ENCODE data around the gene ACOX2. TPM values are rescaled to one million over a fixed set of nuclear protein-coding genes. Genes with fewer than 3 reads are reported as not detected.

Gene ACOX2
- total and polyA plus RNA-seq, 2 experiments from 2014 or later = 7.5 to 23.6 TPM

DNA sequence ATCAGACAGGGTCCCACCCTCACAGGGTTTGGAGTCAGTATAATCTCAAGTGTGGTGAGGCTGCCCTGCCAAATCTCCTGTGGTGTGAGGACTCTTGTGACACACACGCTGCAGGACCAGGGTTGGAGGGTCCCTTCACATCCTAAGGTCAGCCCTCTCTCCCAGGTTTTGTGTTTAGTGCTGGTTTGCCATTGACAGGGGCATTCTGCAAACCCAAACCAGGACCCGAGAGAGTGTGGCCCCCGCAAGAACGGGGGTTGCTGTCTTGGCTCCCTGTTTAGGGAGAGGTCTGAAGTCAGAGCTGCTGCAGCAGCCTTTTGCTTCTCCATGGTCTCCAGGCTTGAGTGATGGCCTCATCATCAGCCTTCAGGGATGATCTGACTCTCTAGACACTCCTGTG is 25.5 kb upstream of the ACOX2 start:
- 90 to 97% methylated on average over 4 of the region's 4 CpGs for WGBS, 2 experiments (ENCODE audit: low coverage in 1 of 2, low lambda C conversion rate in 2 of 2, missing lambda C conversion rate in 2 of 2)

DNA sequence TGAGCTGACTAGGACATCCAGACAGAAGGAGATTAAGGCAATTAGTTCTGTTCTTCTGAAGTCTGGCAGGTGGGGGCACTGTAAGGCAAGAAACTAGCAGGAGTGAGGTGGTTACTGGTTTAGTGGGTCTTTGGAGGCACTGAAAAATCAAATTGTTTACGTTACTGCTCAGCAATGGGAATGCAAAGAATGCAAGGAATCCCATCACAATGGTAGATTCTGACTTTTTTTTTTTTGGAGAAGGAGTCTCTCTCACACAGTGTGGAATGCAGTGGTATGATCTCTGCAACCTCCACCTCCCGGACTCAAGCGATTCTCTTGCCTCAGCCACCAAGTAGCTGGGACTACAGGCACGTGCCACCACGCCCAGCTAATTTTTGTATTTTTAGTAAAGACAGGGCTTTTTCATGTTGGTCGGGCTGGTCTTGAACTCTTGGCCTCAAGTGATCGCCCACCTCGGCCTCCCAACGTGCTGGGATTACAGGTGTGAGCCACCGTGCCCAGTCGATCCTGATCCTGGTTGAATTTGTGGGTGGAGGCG is 23.9 kb upstream of the ACOX2 start:
- Histone ChIP-seq H3K9me2 (ENCODE audit: insufficient read depth) (no peaks in the 10 kb centered on the region), H3K27me3 (replicated peaks; ENCODE audit: insufficient read depth) (no peaks in the 10 kb centered on the region), H3K9ac (no peak overlapping the region), H3K36me3 (ENCODE audit: low read depth) (no peaks in the 10 kb centered on the region), H3F3A (ENCODE audit: insufficient read depth) (0 out of 2 replicates have a peak, but pooled peaks cover 16% of the 10 kb centered on the region), H3K4me2 (ENCODE audit: unreplicated experiment) (peak overlapping the region; percentile 8), H2AFZ (no peak overlapping the region), H3K4me3 (no peak overlapping the region), H3K27ac (peak overlapping the region; percentile 49), H3K4me1 (ENCODE audit: insufficient read depth) (peaks cover 38% of the 10 kb centered on the region), H3K9me3 (ENCODE audit: low read depth) (no peaks in the 10 kb centered on the region), H3K79me2 (ENCODE audit: insufficient read depth) (no peaks in the 10 kb centered on the region), H4K20me1 (ENCODE audit: insufficient read depth) (no peaks in the 10 kb centered on the region)
- WGBS, 2 experiments (ENCODE audit: low coverage in 1 of 2, low lambda C conversion rate in 2 of 2, missing lambda C conversion rate in 2 of 2) = 46 to 47% methylated on average over 12 of the region's 12 CpGs
- in situ Hi-C loops (cut with MboI) = no loop called here
- TF ChIP-seq EZH2phosphoT487 (IDR thresholded peaks at IDR 0.05; ENCODE audit: insufficient read depth, low read depth) (no peak), EZH2 (IDR thresholded peaks at IDR 0.05; ENCODE audit: insufficient read depth, poor library complexity, severe bottlenecking) (no peak)
- peak; percentile 92 for DNase-seq

More for the DNA sequence above, 25.5 kb upstream of the ACOX2 start:
- Histone ChIP-seq H4K20me1 (ENCODE audit: insufficient read depth) (no peaks in the 10 kb centered on the region), H3K27me3 (replicated peaks; ENCODE audit: insufficient read depth) (no peaks in the 10 kb centered on the region), H3K9me3 (ENCODE audit: low read depth) (no peaks in the 10 kb centered on the region), H3K4me2 (ENCODE audit: unreplicated experiment) (no peak overlapping the region), H3K4me1 (ENCODE audit: insufficient read depth) (peaks cover 38% of the 10 kb centered on the region), H3K4me3 (no peak overlapping the region), H3K27ac (no peak overlapping the region), H3K79me2 (ENCODE audit: insufficient read depth) (no peaks in the 10 kb centered on the region), H2AFZ (no peak overlapping the region), H3K36me3 (ENCODE audit: low read depth) (no peaks in the 10 kb centered on the region), H3K9ac (no peak overlapping the region), H3F3A (ENCODE audit: insufficient read depth) (0 out of 2 replicates have a peak, but pooled peaks cover 16% of the 10 kb centered on the region), H3K9me2 (ENCODE audit: insufficient read depth) (no peaks in the 10 kb centered on the region)
- TF ChIP-seq EZH2 (IDR thresholded peaks at IDR 0.05; ENCODE audit: insufficient read depth, poor library complexity, severe bottlenecking) = no peak
- TF ChIP-seq EZH2phosphoT487 (IDR thresholded peaks at IDR 0.05; ENCODE audit: insufficient read depth, low read depth) = no peak
- in situ Hi-C loops (cut with MboI) = no loop called here
- no peak for DNase-seq

DNA sequence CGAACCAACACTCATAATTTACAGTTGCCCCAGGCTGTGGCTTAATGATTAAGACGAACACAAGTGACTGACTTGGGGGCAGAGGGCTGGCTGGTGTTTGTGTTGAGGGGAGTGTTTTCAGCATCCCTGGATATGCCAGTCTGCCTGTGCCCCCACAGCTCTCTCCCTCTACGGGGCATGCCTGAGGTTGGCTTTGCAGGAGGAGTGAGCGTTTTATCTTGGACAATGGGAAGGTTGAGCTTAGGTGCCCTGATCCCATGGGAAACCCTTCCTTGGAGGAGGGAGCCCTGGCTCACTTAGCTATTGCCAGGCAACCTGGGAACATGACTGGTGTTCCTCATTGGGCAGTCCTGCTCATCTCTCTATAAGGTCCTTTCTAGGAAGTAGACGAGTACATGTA is 22.6 kb upstream of the ACOX2 start:
- TF ChIP-seq EZH2 (IDR thresholded peaks at IDR 0.05; ENCODE audit: insufficient read depth, poor library complexity, severe bottlenecking) = no peak
- no peak for TF ChIP-seq EZH2phosphoT487 (IDR thresholded peaks at IDR 0.05; ENCODE audit: insufficient read depth, low read depth)
- Histone ChIP-seq H3K9ac (no peak overlapping the region), H3K27ac (no peak overlapping the region), H3K4me1 (ENCODE audit: insufficient read depth) (peaks cover 27% of the 10 kb centered on the region), H2AFZ (no peak overlapping the region), H3K27me3 (replicated peaks; ENCODE audit: insufficient read depth) (no peaks in the 10 kb centered on the region), H3K79me2 (ENCODE audit: insufficient read depth) (no peaks in the 10 kb centered on the region), H3K9me3 (ENCODE audit: low read depth) (no peaks in the 10 kb centered on the region), H3K4me3 (no peak overlapping the region), H3K36me3 (ENCODE audit: low read depth) (no peaks in the 10 kb centered on the region), H4K20me1 (ENCODE audit: insufficient read depth) (no peaks in the 10 kb centered on the region), H3K4me2 (ENCODE audit: unreplicated experiment) (no peak overlapping the region), H3F3A (ENCODE audit: insufficient read depth) (0 out of 2 replicates have a peak, but pooled peaks cover 10% of the 10 kb centered on the region), H3K9me2 (ENCODE audit: insufficient read depth) (no peaks in the 10 kb centered on the region)
- 73 to 81% methylated on average over 5 of the region's 5 CpGs for WGBS, 2 experiments (ENCODE audit: low coverage in 1 of 2, low lambda C conversion rate in 2 of 2, missing lambda C conversion rate in 2 of 2)
- no peak for DNase-seq
- in situ Hi-C loops (cut with MboI) = no loop called here

DNA sequence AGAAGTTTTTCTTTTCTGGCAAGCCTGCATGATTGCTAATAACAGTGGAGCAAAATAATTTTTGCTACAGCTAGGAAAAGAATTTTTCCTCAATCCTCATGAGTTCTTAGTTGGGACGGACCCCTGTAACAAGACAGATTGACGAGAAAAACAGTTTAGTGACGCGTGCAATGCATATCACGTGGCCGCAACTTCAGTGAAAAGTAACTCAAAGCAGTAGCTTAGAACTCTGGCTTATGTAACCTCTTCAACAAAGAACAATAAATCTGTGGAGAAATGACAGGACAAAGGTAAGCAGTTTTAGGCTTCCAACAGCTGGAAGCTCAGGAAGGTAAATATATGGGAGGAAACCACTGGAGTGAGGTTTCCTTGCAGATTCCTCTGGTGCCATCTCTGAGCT is 20.5 kb upstream of the ACOX2 start:
- H3F3A ChIP-seq (ENCODE audit: insufficient read depth) = no peaks in the 10 kb centered on the region
- WGBS, 2 experiments (ENCODE audit: low coverage in 1 of 2, low lambda C conversion rate in 2 of 2, missing lambda C conversion rate in 2 of 2) = 59 to 63% methylated on average over 6 of the region's 6 CpGs
- H3K9ac ChIP-seq = no peak overlapping the region
- H3K4me1 ChIP-seq (ENCODE audit: insufficient read depth) = peaks cover 11% of the 10 kb centered on the region
- H2AFZ ChIP-seq = 0 out of 2 replicates have a peak overlapping the region, but pooled peaks have one; percentile 16
- TF ChIP-seq EZH2phosphoT487 (IDR thresholded peaks at IDR 0.05; ENCODE audit: insufficient read depth, low read depth) = no peak
- TF ChIP-seq EZH2 (IDR thresholded peaks at IDR 0.05; ENCODE audit: insufficient read depth, poor library complexity, severe bottlenecking) = no peak
- no peak for DNase-seq
- no peak overlapping the region for H3K27ac ChIP-seq
- H3K9me3 ChIP-seq (ENCODE audit: low read depth) = no peaks in the 10 kb centered on the region
- no peaks in the 10 kb centered on the region for H3K36me3 ChIP-seq (ENCODE audit: low read depth)
- no peak overlapping the region for H3K4me3 ChIP-seq
- H3K4me2 ChIP-seq (ENCODE audit: unreplicated experiment) = no peak overlapping the region
- H3K9me2 ChIP-seq (ENCODE audit: insufficient read depth) = no peaks in the 10 kb centered on the region
- no peaks in the 10 kb centered on the region for H4K20me1 ChIP-seq (ENCODE audit: insufficient read depth)
- in situ Hi-C loops (cut with MboI) = no loop called here
- H3K27me3 ChIP-seq (replicated peaks; ENCODE audit: insufficient read depth) = no peaks in the 10 kb centered on the region
- H3K79me2 ChIP-seq (ENCODE audit: insufficient read depth) = no peaks in the 10 kb centered on the region
